Neural progenitor cell (in vitro differentiated cells): ENCODE measurements around the gene CPLX1. TPM values are rescaled to one million over a fixed set of nuclear protein-coding genes. Genes with fewer than 3 reads are reported as not detected.

Experiments
- DNase-seq: peaks from one replicate; pipeline ENCODE4 v3.0.0-alpha.2; 2016; ENCODE audit warnings: low spot score
- H2AFZ ChIP-seq: fragments of 200-600 bp; sonication (generic); replicated peaks from 2 replicates; pipeline ENCODE4 v1.6.1; 2016; ENCODE audit warnings: antibody characterized with exemption
- H3F3A ChIP-seq: fragments of 200-600 bp; sonication (generic); 2 replicates; pipeline ENCODE4 v1.6.1; 2016; ENCODE audit warnings: antibody characterized with exemption, low read depth
- H3K27ac ChIP-seq: fragments of 200-600 bp; sonication (generic); 2 replicates; pipeline ENCODE4 v1.5.1; 2016; ENCODE audit warnings: mild to moderate bottlenecking
- H3K27me3 ChIP-seq: fragments of 200-600 bp; sonication (generic); 2 replicates; pipeline ENCODE4 v1.6.1; 2016; ENCODE audit warnings: mild to moderate bottlenecking, moderate library complexity
- H3K36me3 ChIP-seq: fragments of 200-600 bp; sonication (generic); 2 replicates; pipeline ENCODE4 v1.5.1; 2016
- H3K4me1 ChIP-seq: fragments of 200-600 bp; sonication (generic); 2 replicates; pipeline ENCODE4 v1.6.1; 2016; ENCODE audit warnings: mixed run types
- H3K4me2 ChIP-seq: fragments of 200-600 bp; sonication (generic); 2 replicates; pipeline ENCODE4 v1.6.1; 2016
- H3K4me3 ChIP-seq: fragments of 200-600 bp; sonication (generic); 2 replicates; pipeline ENCODE4 v1.5.1; 2016
- H3K79me2 ChIP-seq: fragments of 200-600 bp; sonication (generic); 2 replicates; pipeline ENCODE4 v1.6.1; 2016; ENCODE audit warnings: low read depth
- H3K9ac ChIP-seq: fragments of 200-600 bp; sonication (generic); 2 replicates; pipeline ENCODE4 v1.6.1; 2016
- H3K9me3 ChIP-seq: fragments of 200-600 bp; sonication (generic); 2 replicates; pipeline ENCODE4 v1.5.1; 2016; ENCODE audit warnings: low read depth
- H4K20me1 ChIP-seq: fragments of 200-600 bp; sonication (generic); 2 replicates; pipeline ENCODE4 v1.6.1; 2016; ENCODE audit warnings: low read depth
- H3K27ac Mint-ChIP-seq: 3 replicates; pipeline ENCODE4 v1.8.0; 2021; ENCODE audit warnings: mixed read lengths
- H3K27me3 Mint-ChIP-seq: 2 replicates; pipeline ENCODE4 v1.8.0; 2022; ENCODE audit warnings: low read depth, mild to moderate bottlenecking, inconsistent platforms, moderate library complexity, mixed read lengths; ENCODE audit not compliant: insufficient read depth
- H3K36me3 Mint-ChIP-seq: 3 replicates; pipeline ENCODE4 v1.8.0; 2021; ENCODE audit warnings: mixed read lengths
- H3K4me1 Mint-ChIP-seq: 3 replicates; pipeline ENCODE4 v1.8.0; 2021; ENCODE audit warnings: mixed read lengths
- H3K4me3 Mint-ChIP-seq: 3 replicates; pipeline ENCODE4 v1.8.0; 2021; ENCODE audit warnings: mild to moderate bottlenecking, moderate library complexity, mixed read lengths
- H3K9me3 Mint-ChIP-seq: 3 replicates; pipeline ENCODE4 v1.8.0; 2020; ENCODE audit warnings: mixed read lengths
- EZH2 ChIP-seq: fragments of 200-600 bp; sonication (generic); IDR thresholded peaks from 2 replicates; pipeline ENCODE4 v1.6.1; 2017; ENCODE audit warnings: antibody characterized with exemption, mild to moderate bottlenecking, moderate library complexity
- EZH2phosphoT487 ChIP-seq: fragments of 200-600 bp; sonication (generic); IDR thresholded peaks from 2 replicates; pipeline ENCODE4 v1.6.1; 2017; ENCODE audit warnings: antibody characterized with exemption
- total RNA-seq: library from RNA; depleted of rRNA; stranded (reverse); fragments of >200 nt; gene quantifications from 2 replicates; pipeline ENCODE4 v1.2.3, GENCODE V29; 2015; ENCODE audit warnings: low replicate concordance
- TF ChIP-seq, protein P1 (sequence below): fragments of 200-600 bp; sonication (generic); IDR thresholded peaks from 2 replicates; pipeline ENCODE4 v1.5.1; 2017; ENCODE audit warnings: antibody characterized with exemption, mild to moderate bottlenecking

The CPLX1 gene
- total RNA-seq, 1 donor from 2014 or later: not detected

GRCh38 chr4:744212-744841 lies 81.6 kb downstream of the CPLX1 start:
- no peak overlapping the region for H3K9ac ChIP-seq
- TF ChIP-seq, protein P1, sequence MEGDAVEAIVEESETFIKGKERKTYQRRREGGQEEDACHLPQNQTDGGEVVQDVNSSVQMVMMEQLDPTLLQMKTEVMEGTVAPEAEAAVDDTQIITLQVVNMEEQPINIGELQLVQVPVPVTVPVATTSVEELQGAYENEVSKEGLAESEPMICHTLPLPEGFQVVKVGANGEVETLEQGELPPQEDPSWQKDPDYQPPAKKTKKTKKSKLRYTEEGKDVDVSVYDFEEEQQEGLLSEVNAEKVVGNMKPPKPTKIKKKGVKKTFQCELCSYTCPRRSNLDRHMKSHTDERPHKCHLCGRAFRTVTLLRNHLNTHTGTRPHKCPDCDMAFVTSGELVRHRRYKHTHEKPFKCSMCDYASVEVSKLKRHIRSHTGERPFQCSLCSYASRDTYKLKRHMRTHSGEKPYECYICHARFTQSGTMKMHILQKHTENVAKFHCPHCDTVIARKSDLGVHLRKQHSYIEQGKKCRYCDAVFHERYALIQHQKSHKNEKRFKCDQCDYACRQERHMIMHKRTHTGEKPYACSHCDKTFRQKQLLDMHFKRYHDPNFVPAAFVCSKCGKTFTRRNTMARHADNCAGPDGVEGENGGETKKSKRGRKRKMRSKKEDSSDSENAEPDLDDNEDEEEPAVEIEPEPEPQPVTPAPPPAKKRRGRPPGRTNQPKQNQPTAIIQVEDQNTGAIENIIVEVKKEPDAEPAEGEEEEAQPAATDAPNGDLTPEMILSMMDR: no peak
- TF ChIP-seq EZH2phosphoT487 (no peak), EZH2 (no peak)
- Mint-ChIP-seq H3K9me3 (peaks cover 5% of the 10 kb centered on the region), H3K27me3 (peaks cover 4% of the 10 kb centered on the region), H3K36me3 (peaks cover 25% of the 10 kb centered on the region), H3K4me3 (no peak overlapping the region), H3K27ac (no peak overlapping the region), H3K4me1 (peaks cover 3% of the 10 kb centered on the region)
- no peak for DNase-seq
- peaks cover 11% of the 10 kb centered on the region for H4K20me1 ChIP-seq
- peaks cover 11% of the 10 kb centered on the region for H3K79me2 ChIP-seq
- no peak overlapping the region for H3K27ac ChIP-seq
- H3K27me3 ChIP-seq: no peaks in the 10 kb centered on the region
- peaks cover 16% of the 10 kb centered on the region for H3F3A ChIP-seq
- no peaks in the 10 kb centered on the region for H3K4me1 ChIP-seq
- no peak overlapping the region for H2AFZ ChIP-seq
- no peak overlapping the region for H3K4me2 ChIP-seq
- H3K9me3 ChIP-seq: no peaks in the 10 kb centered on the region
- no peak overlapping the region for H3K4me3 ChIP-seq
- no peaks in the 10 kb centered on the region for H3K36me3 ChIP-seq

- Histone ChIP-seq H3K36me3 (no peaks in the 10 kb centered on the region), H3K4me2 (no peak overlapping the region), H3K27me3 (no peaks in the 10 kb centered on the region), H3F3A (peaks cover 16% of the 10 kb centered on the region), H3K79me2 (peaks cover 5% of the 10 kb centered on the region), H3K9me3 (no peaks in the 10 kb centered on the region), H3K4me1 (no peaks in the 10 kb centered on the region), H2AFZ (no peak overlapping the region), H4K20me1 (peaks cover 11% of the 10 kb centered on the region), H3K4me3 (no peak overlapping the region), H3K9ac (no peak overlapping the region), H3K27ac (no peak overlapping the region)
- Mint-ChIP-seq H3K4me1 (peaks cover 3% of the 10 kb centered on the region), H3K4me3 (no peak overlapping the region), H3K36me3 (peaks cover 21% of the 10 kb centered on the region), H3K9me3 (peaks cover 5% of the 10 kb centered on the region), H3K27me3 (peaks cover 4% of the 10 kb centered on the region), H3K27ac (peak overlapping the region; percentile 25)
- DNase-seq: no peak
- TF ChIP-seq EZH2phosphoT487: no peak
- no peak for TF ChIP-seq EZH2
- TF ChIP-seq, protein P1: no peak
Measured at GRCh38 chr4:743463-744211, 82.3 kb downstream of the CPLX1 start.

- peaks cover 20% of the 10 kb centered on the region for H3K36me3 Mint-ChIP-seq
- no peak overlapping the region for H3K4me3 Mint-ChIP-seq
- H3K4me1 Mint-ChIP-seq: peaks cover 1% of the 10 kb centered on the region
- no peaks in the 10 kb centered on the region for H3K79me2 ChIP-seq
- no peaks in the 10 kb centered on the region for H3K4me1 ChIP-seq
- no peak overlapping the region for H2AFZ ChIP-seq
- peaks cover 4% of the 10 kb centered on the region for H3K9me3 Mint-ChIP-seq
- no peak overlapping the region for H3K27ac ChIP-seq
- H3K27me3 Mint-ChIP-seq: peaks cover 4% of the 10 kb centered on the region
- peaks cover 14% of the 10 kb centered on the region for H4K20me1 ChIP-seq
- peaks cover 16% of the 10 kb centered on the region for H3F3A ChIP-seq
- DNase-seq: peak; percentile 67
- H3K27me3 ChIP-seq: no peaks in the 10 kb centered on the region
- H3K9me3 ChIP-seq: no peaks in the 10 kb centered on the region
- no peak overlapping the region for H3K9ac ChIP-seq
- H3K27ac Mint-ChIP-seq: no peak overlapping the region
- TF ChIP-seq, protein P1: peak; percentile 82
- TF ChIP-seq EZH2phosphoT487 (no peak), EZH2 (no peak)
- H3K4me3 ChIP-seq: no peak overlapping the region
- no peak overlapping the region for H3K4me2 ChIP-seq
- H3K36me3 ChIP-seq: no peaks in the 10 kb centered on the region
Measured at GRCh38 chr4:742742-743311, 83.1 kb downstream of the CPLX1 start.
